ENCODE results near the gene ZNF319.

DNA sequence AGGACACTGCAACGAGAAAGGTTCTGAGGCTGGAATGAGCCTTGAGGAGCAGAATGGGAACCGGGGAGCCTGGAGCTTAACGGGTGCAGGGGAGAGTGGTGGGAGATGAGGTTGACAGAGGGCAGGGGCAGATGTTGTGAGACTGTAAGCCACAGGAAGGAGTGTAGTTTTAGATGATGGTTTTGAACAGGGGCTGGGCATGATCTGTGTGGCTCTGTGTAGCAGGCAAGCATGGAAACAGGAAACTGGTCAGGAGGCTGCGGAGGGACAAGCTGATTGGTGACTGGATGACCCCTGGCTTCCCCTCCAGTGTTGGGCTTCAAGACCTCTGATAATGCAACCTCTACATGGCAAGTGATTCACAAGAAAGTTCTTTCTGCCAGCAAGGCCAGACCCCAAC lies 28.2 kb downstream of the ZNF319 start:
- TF ChIP-seq, protein P1, sequence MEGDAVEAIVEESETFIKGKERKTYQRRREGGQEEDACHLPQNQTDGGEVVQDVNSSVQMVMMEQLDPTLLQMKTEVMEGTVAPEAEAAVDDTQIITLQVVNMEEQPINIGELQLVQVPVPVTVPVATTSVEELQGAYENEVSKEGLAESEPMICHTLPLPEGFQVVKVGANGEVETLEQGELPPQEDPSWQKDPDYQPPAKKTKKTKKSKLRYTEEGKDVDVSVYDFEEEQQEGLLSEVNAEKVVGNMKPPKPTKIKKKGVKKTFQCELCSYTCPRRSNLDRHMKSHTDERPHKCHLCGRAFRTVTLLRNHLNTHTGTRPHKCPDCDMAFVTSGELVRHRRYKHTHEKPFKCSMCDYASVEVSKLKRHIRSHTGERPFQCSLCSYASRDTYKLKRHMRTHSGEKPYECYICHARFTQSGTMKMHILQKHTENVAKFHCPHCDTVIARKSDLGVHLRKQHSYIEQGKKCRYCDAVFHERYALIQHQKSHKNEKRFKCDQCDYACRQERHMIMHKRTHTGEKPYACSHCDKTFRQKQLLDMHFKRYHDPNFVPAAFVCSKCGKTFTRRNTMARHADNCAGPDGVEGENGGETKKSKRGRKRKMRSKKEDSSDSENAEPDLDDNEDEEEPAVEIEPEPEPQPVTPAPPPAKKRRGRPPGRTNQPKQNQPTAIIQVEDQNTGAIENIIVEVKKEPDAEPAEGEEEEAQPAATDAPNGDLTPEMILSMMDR (conservative IDR thresholded peaks at IDR 0.05), result no peak
- TF ChIP-seq ZFX (IDR thresholded peaks at IDR 0.05), result no peak
